Thymus (tissue), 11 donors: Measurements from ENCODE around the gene AGXT. TPM values are rescaled to one million over a fixed set of nuclear protein-coding genes. Genes with fewer than 3 reads are reported as not detected.

Experiments used
- DNase-seq, 9 donors: peaks; one replicate each; pipeline ENCODE4 v3.0.0-alpha.2; 2013; ENCODE audit warnings: low spot score in 9 of 9, low read depth in 6 of 9, missing footprints in 1 of 9
- H3K27ac ChIP-seq, 2 donors: one replicate each; pipeline ENCODE4 v1.5.1; 2013; ENCODE audit warnings: control low read depth in 1 of 2, low read depth in 1 of 2, low read length in 1 of 2, mild to moderate bottlenecking in 1 of 2, moderate library complexity in 1 of 2
- H3K27me3 ChIP-seq, 2 donors: one replicate each; pipeline ENCODE4 v1.5.1; 2013; ENCODE audit warnings: low read length in 1 of 2; ENCODE audit not compliant: control insufficient read depth in 2 of 2, insufficient read depth in 1 of 2
- H3K36me3 ChIP-seq, 2 donors: one replicate each; pipeline ENCODE4 v1.5.1; 2013; ENCODE audit warnings: low read length in 1 of 2, mild to moderate bottlenecking in 1 of 2, moderate library complexity in 1 of 2; ENCODE audit not compliant: control insufficient read depth in 2 of 2, insufficient read depth in 2 of 2
- H3K4me1 ChIP-seq, 2 donors: one replicate each; pipeline ENCODE4 v1.5.1; 2013; ENCODE audit warnings: low read length in 2 of 2; ENCODE audit not compliant: control insufficient read depth in 2 of 2, insufficient read depth in 2 of 2
- H3K4me3 ChIP-seq, 2 donors: one replicate each; pipeline ENCODE4 v1.5.1; 2013; ENCODE audit warnings: low read length in 2 of 2, control low read depth in 1 of 2, mild to moderate bottlenecking in 1 of 2
- H3K9me3 ChIP-seq, 2 donors: one replicate each; pipeline ENCODE4 v1.5.1; 2013; ENCODE audit warnings: low read length in 1 of 2, mild to moderate bottlenecking in 1 of 2; ENCODE audit not compliant: control insufficient read depth in 2 of 2, insufficient read depth in 1 of 2
- WGBS: extraction: QIAGEN DNeasy Blood & Tissue Kit; methylation state at CpG from one replicate; pipeline ENCODE4 v1.1.7; 2013; 5-methylcytosine and 5-hydroxymethylcytosine counted together
- polyA plus RNA-seq: library from polyadenylated mRNA; stranded (reverse); fragments of 200-250 nt; gene quantifications from one replicate; pipeline ENCODE4 v1.2.3, GENCODE V29; 2013
- total RNA-seq: library from RNA; stranded (reverse); fragments of 120-200 nt; gene quantifications from one replicate; pipeline ENCODE4 v1.2.4, GENCODE V29; 2013
- donor health status: healthy.

Gene AGXT
- total and polyA plus RNA-seq, 2 donors, result 0.14 to 0.94 TPM

DNA sequence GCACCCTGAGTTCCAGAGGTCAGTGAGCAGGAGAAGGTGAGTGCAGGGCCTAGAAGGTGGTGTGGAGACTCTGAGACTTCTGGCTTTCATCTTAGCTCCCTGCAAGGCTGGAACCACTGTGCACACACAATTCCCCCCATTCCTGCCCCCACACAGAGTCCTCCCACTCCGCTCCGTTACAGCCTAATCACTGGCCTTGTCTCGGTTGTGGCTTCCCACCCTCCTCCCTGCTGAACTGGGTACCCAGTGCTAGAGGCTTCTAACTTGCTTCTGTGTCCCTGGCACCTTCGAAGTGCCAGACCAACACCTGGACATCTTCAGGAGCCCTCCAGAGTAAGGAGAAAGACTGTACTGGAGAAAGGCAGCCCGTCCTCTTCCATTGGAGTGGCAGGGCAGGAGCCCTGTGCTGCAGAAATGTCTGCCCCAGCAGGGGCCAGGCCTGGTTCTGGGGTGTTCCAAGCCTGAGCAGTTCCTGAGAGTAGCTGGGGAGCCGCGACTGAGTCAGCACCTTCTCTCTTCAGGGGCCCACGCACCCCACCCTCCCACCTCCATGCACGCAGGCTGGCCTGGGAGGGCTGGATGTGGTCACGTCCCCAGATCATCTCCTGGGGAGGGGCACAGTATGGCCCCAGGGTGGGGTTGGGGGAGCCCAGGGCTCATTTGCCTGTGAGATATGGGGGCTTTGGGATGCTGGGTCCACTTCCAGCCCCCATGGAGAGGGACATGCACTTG lies 60.9 kb downstream of the AGXT start:
- no peak overlapping the region for H3K27ac ChIP-seq
- no peaks in the 10 kb centered on the region for H3K27me3 ChIP-seq
- 89% methylated on average over 10 of the region's 10 CpGs for WGBS
- no peak overlapping the region for H3K4me3 ChIP-seq
- H3K4me1 ChIP-seq, result no peaks in the 10 kb centered on the region
- no peaks in the 10 kb centered on the region for H3K36me3 ChIP-seq
- DNase-seq, result no peak
- no peaks in the 10 kb centered on the region for H3K9me3 ChIP-seq

Other genes starting within 250 kb of the AGXT start
- gene GPR35, start 243.3 kb upstream of the AGXT start, total RNA-seq, result 5.9 TPM
- 21.8 TPM for gene GPR35, start 243.3 kb upstream of the AGXT start, polyA plus RNA-seq
- gene AQP12B, start 185.9 kb upstream of the AGXT start, total RNA-seq, result under 0.01 TPM
- 0.11 TPM for gene AQP12B, start 185.9 kb upstream of the AGXT start, polyA plus RNA-seq
- gene AQP12A, start 177.0 kb upstream of the AGXT start, total RNA-seq, result not detected
- 0.34 TPM for gene AQP12A, start 177.0 kb upstream of the AGXT start, polyA plus RNA-seq
- gene KIF1A, start 48.6 kb upstream of the AGXT start, total RNA-seq, result 0.42 TPM
- gene KIF1A, start 48.6 kb upstream of the AGXT start, polyA plus RNA-seq, result 0.78 TPM
- 1.1 TPM for gene MAB21L4, start 27.3 kb downstream of the AGXT start, total RNA-seq
- 4.9 TPM for gene MAB21L4, start 27.3 kb downstream of the AGXT start, polyA plus RNA-seq
- not detected for gene CROCC2, start 37.5 kb downstream of the AGXT start, total RNA-seq
- 0.02 TPM for gene CROCC2, start 37.5 kb downstream of the AGXT start, polyA plus RNA-seq
- gene SNED1, start 129.8 kb downstream of the AGXT start, total RNA-seq, result 7.1 TPM
- 3.2 TPM for gene SNED1, start 129.8 kb downstream of the AGXT start, polyA plus RNA-seq
- 34.5 TPM for gene MTERF4, start 233.5 kb downstream of the AGXT start, total RNA-seq
- 41.7 TPM for gene MTERF4, start 233.5 kb downstream of the AGXT start, polyA plus RNA-seq